ENCODE data around the gene HDAC4. TPM values are rescaled to one million over a fixed set of nuclear protein-coding genes. Genes with fewer than 3 reads are reported as not detected.

Gene HDAC4
- total RNA-seq, 2 experiments from 2014 or later = 25.2 to 65.1 TPM

DNA sequence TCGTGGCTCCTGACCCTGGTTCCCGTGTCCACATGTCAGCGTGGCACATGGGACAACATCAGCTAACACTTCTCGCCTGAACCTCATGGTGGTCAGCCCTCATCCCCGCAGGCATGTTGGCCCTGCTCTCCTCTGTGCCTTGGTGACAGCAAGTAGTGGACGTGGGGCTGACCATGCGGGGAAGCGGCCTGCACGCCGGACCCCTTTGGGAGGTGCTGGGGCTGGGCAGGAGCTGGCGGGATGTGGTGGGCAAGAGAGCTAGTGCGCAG, 303.5 kb downstream of the HDAC4 start:
- Mint-ChIP-seq H3K27me3 (no peaks in the 10 kb centered on the region), H3K4me1 (no peaks in the 10 kb centered on the region), H3K36me3 (no peaks in the 10 kb centered on the region), H3K4me3 (no peak overlapping the region), H3K27ac (no peak overlapping the region), H3K9me3 (ENCODE audit: low read depth) (no peaks in the 10 kb centered on the region)
- CTCF ChIA-PET = no interaction called here
- DNase-seq (no peak), ATAC-seq (no peak)

DNA sequence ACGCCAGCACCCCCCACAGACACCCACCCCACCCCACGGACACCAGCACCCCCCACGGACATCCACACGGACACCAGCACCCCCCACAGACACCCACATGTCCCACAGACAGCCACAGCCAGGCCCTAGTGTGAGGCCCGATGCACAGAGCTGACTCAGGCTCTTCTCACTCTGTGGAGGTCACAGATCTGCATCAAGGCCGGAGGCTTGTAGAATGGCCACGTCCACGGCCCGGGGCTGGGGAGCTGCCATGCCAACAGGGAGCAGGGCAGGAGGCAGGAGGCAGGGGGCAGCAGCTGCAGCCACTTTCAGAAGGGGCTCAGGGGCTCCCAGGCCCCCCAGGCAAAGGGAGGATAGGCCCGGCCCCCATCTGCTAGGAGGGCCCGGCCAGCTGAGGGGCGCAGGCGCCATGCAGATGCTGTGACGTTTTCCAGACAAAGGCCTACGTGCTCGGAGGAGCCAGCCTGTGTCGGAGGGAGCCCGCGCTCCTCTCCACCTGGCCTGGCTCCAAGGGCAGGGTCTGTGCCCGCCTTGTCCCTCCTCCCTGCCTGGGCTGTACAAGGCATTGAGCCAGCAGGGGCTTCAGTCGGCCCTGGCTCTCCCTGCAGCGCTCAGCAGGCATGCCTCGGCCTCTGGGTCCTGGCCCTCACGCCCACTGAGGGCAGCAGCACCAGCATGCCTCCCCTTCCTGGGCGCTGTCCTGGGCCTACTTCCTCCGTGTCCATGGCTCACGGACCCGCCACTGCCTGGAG, 304.0 kb downstream of the HDAC4 start:
- DNase-seq (no peak), ATAC-seq (no peak)
- Mint-ChIP-seq H3K9me3 (ENCODE audit: low read depth) (no peaks in the 10 kb centered on the region), H3K27me3 (no peaks in the 10 kb centered on the region), H3K27ac (no peak overlapping the region), H3K4me3 (no peak overlapping the region), H3K4me1 (no peaks in the 10 kb centered on the region), H3K36me3 (no peaks in the 10 kb centered on the region)
- CTCF ChIA-PET = no interaction called here

DNA sequence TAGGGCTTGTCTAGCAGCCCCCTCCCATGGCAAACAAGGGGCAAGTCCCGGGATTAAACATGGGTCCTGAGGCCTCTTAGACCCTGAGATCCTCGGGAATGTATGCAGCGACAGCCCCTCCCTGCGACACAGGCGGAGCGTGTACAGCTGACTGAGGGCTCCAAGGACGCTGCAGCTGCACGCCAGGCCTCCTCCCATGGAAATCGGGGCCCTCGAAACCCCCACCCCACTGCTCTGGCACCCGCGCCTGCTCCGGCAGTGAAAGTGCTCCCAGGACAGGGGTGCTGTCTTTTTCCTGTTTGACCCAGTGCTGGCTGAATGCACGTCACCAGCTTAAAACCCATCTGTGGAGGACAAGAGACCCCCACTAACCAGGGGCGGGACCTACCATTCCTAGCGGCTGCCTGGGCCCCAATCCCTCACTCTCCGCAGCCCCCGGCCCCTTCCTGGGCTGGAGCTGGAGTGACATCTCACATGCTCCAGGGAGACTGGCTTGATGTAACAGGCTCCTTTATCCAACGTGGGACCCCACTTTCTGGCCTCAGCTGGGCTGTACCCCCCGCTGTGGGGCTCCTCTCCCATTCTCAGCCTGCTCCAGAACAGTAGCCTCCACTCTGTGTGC, 305.2 kb downstream of the HDAC4 start:
- no peak overlapping the region for H3K4me3 Mint-ChIP-seq
- H3K36me3 Mint-ChIP-seq = no peaks in the 10 kb centered on the region
- DNase-seq (no peak), ATAC-seq (no peak)
- no peaks in the 10 kb centered on the region for H3K27me3 Mint-ChIP-seq
- no peaks in the 10 kb centered on the region for H3K4me1 Mint-ChIP-seq
- H3K9me3 Mint-ChIP-seq (ENCODE audit: low read depth) = no peaks in the 10 kb centered on the region
- no peak overlapping the region for H3K27ac Mint-ChIP-seq
- CTCF ChIA-PET = no interaction called here

DNA sequence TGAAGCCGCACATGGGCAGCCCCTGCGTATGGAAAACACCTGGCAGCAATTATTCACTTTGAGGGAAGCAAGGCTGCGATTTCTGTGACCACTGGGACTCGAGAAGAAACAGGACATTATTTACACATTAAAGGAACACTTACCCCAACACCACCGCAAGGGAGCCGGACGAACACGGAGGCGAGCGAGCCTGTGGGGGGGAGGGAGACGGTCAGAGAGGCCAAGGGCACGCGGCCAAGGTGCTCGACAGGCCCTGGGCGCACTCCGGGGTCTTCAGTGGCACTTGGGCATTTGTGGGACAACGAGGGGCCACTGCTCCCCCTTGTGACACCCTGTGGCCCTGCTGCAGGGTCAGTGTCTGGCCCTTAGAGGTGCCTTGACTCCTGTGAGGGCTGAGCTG, 306.0 kb downstream of the HDAC4 start:
- no peak for ATAC-seq
- H3K27ac Mint-ChIP-seq = no peak overlapping the region
- no peak overlapping the region for H3K4me3 Mint-ChIP-seq
- no peaks in the 10 kb centered on the region for H3K27me3 Mint-ChIP-seq
- CTCF ChIA-PET = no interaction called here
- no peaks in the 10 kb centered on the region for H3K4me1 Mint-ChIP-seq
- no peak for DNase-seq
- no peaks in the 10 kb centered on the region for H3K36me3 Mint-ChIP-seq
- H3K9me3 Mint-ChIP-seq (ENCODE audit: low read depth) = no peaks in the 10 kb centered on the region

DNA sequence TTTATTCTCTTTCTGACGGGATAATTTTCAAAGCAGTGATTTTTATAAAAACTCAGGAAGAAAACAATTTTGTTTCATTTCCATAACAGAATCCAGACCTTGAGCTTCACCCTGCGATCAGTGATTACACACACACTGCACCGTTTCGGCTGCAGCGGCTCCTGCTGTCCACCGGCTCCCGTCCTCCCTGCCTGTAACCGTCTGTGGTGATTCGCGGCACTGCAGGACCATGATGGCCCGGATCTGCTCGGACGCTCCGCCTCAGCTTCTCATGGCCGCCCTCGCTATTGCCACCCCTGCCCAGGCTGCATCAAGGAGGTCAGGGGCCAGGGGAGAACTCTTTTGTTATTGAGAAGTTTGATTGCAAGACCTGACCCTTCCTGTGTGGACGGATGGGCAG, 306.9 kb downstream of the HDAC4 start:
- H3K27me3 Mint-ChIP-seq = no peaks in the 10 kb centered on the region
- no peaks in the 10 kb centered on the region for H3K36me3 Mint-ChIP-seq
- H3K9me3 Mint-ChIP-seq (ENCODE audit: low read depth) = no peaks in the 10 kb centered on the region
- DNase-seq (no peak), ATAC-seq (no peak)
- CTCF ChIA-PET = no interaction called here
- H3K4me3 Mint-ChIP-seq = no peak overlapping the region
- no peak overlapping the region for H3K27ac Mint-ChIP-seq
- no peaks in the 10 kb centered on the region for H3K4me1 Mint-ChIP-seq

DNA sequence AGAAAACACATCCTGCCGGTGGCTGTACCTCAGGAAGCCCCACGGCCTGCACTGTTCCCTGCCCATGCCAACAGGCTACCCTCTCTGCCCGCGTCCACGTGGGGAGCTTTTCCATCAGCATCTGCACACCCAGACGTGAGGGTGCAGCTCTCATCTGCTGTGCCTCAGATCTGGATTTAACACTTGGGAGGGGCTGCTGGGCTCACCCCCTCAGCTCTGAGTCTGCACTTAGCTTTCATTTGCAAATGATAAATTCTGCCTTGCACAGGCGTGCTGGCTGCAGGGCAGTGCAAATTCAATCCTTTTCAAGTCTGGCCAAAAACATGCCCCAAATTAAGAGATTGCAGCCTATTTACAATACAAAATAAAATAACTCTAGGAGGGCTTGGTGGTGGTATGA, 307.3 kb downstream of the HDAC4 start:
- Mint-ChIP-seq H3K36me3 (no peaks in the 10 kb centered on the region), H3K27ac (no peak overlapping the region), H3K4me1 (no peaks in the 10 kb centered on the region), H3K9me3 (ENCODE audit: low read depth) (no peaks in the 10 kb centered on the region), H3K4me3 (no peak overlapping the region), H3K27me3 (no peaks in the 10 kb centered on the region)
- CTCF ChIA-PET = no interaction called here
- no peak for ATAC-seq
- no peak for DNase-seq

DNA sequence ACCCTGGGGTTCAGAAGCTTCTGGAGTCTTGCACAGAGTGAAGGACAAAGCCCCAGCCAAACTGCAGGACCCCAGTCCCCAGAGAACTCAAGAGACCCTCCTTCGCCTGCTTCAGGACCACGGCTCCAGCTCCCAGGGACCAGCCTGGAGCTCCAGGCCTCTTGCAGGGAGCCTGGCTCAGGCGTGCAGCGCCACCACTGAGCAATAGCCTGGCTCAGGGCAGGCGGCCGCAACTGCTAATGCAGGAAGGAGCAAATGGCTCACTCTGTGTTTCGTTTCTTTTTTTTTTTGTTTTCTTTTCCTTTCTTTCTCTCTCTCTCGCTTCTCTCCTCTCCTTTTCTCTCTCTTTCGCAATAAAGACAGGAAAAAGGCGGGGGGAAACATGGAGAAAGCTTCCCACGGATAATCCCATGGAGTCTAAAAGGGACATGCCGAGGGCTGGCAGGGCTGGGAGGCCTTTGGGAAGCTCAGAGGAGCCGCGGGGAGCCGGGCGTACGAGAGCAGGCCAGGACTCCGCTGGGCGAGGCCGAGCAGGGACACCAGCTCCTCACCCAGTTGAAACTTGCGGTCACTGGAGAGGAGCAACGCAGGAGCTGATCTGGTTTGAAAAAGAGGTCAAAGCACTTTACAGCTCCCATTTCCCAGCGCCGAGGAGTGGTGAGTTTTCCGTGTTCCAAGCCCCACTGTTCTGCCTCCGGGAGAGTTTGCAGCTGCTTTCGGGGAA, 308.1 kb downstream of the HDAC4 start:
- Mint-ChIP-seq H3K27me3 (no peaks in the 10 kb centered on the region), H3K4me3 (no peak overlapping the region), H3K4me1 (no peaks in the 10 kb centered on the region), H3K27ac (no peak overlapping the region), H3K9me3 (ENCODE audit: low read depth) (no peaks in the 10 kb centered on the region), H3K36me3 (no peaks in the 10 kb centered on the region)
- CTCF ChIA-PET = no interaction called here
- DNase-seq = no peak
- no peak for ATAC-seq

DNA sequence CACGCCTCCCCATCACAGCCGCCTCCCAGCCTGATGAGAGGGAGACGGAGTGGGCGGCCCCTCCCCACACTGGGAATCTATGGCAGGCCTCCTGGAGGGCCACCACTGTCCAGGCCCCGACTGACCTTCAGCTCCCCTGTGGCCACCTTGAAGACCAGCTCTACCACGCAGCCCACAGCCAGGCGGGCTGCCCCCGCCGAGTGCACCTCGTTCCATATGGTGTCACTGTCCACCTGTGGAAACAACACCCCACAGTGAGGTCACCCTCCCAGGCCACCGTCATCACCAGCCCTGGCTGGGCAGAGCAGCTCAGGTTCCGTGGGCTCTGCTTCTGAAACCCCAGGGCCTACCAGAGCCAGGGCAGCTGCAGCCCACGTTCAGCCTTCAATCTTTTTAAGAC, 310.9 kb downstream of the HDAC4 start:
- no peaks in the 10 kb centered on the region for H3K36me3 Mint-ChIP-seq
- CTCF ChIA-PET = interaction anchor here (0.7 to 0.9 kb wide), 2 partner anchors 21 to 737 kb away, joined by 3 read pairs; no protein-coding TSS in a partner anchor
- H3K9me3 Mint-ChIP-seq (ENCODE audit: low read depth) = no peaks in the 10 kb centered on the region
- H3K27ac Mint-ChIP-seq = no peak overlapping the region
- DNase-seq (no peak), ATAC-seq (no peak)
- H3K27me3 Mint-ChIP-seq = no peaks in the 10 kb centered on the region
- H3K4me1 Mint-ChIP-seq = no peaks in the 10 kb centered on the region
- H3K4me3 Mint-ChIP-seq = no peak overlapping the region

DNA sequence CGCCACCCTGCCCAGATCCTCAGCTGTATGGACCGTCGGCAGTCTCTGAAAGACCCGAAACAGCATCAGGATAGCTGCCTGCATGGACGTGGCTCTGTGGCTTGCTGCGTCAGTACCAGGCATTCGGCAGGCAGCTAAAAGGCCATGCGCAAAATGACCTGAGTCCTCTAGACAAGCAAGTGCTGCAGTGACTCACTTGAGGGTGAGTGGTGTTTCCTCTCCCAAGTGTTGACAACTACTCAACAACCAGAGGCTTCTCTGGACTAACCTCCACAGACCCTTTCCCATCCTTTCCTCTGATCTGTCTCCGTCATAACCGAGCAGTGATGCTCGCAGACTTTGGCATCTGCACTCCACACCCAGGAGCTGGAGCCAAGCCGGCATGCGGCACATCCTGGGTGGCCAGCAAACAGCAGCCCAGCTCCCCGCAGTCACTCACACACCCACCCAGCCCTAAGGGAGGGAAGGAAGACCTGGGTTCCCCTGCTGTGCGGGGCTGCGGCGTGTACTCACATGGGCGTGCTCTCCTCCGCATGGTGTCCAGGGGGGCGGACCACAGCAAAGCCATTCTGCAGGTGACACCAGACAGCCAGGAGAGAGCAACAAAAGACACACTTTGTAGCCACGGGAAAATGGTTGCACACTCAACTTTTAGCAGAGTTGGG, 313.6 kb downstream of the HDAC4 start:
- Mint-ChIP-seq H3K4me3 (no peak overlapping the region), H3K27ac (no peak overlapping the region), H3K36me3 (peaks cover 2% of the 10 kb centered on the region), H3K4me1 (no peaks in the 10 kb centered on the region), H3K27me3 (no peaks in the 10 kb centered on the region), H3K9me3 (ENCODE audit: low read depth) (no peaks in the 10 kb centered on the region)
- no peak for ATAC-seq
- CTCF ChIA-PET = no interaction called here
- DNase-seq = no peak

DNA sequence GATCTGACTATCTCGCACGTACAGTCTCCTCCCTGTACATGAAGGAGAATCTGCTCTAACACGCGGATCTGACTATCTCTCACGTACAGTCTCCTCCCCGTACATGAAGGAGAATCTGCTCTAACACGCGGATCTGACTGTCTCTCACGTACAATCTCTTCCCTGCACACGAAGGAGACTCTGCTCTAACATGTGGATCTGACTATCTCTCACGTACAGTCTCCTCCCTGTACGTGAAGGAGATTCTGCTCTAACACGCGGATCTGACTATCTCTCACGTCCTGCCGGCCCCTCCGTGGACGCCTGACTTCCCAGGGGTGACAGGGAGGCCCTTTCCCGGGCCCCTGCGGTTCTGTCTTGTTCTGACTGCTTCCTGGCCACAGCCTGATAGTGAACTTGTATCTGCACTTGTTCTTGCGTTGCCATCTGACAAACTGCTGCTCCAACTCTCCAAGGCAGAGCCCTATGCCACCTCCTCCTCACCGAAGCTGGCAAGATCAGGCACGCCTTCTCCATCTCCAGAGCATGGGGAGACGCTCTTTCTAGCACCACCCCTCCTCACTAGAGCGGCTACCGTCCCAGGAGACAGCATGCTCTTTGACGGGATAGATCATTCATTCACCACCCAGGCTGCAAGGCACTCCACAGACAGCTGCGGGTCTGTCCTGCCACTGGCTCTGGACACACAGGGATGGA, 314.3 kb downstream of the HDAC4 start:
- CTCF ChIA-PET = no interaction called here
- DNase-seq (no peak), ATAC-seq (no peak)
- Mint-ChIP-seq H3K9me3 (ENCODE audit: low read depth) (no peaks in the 10 kb centered on the region), H3K27me3 (no peaks in the 10 kb centered on the region), H3K4me1 (no peaks in the 10 kb centered on the region), H3K4me3 (no peak overlapping the region), H3K36me3 (peaks cover 2% of the 10 kb centered on the region), H3K27ac (no peak overlapping the region)

DNA sequence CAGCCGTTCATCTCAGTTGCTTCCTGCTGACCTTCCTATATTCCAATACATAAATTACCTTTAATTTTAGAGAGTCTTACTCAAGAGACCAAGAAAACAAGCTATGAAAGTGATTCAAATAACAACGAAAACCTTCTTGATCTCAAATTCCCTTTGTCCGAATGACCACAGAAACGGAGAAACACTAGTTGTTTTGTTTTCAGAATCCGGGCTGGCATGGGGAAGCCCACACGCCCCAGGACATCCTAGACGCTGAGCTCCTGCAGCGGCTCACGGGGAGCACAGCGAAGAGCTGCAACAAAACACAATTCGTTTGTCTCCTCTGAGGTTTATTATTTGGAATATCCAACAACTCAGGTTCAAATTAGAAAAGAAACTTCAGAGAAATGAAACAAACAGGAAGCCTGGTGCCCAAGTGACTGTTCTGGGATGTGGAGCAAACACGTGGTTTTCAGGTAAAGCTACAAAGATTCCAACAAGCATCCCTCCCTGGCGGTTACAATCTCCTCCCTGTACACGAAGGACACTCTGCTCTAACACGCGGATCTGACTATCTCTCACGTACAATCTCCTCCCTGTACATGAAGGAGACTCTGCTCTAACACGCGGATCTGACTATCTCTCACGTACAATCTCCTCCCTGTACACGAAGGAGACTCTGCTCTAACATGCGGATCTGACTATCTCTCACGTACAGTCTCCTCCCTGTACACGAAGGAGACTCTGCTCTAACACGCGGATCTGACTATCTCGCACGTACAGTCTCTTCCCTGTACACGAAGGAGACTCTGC, 315.4 kb downstream of the HDAC4 start:
- H3K4me3 Mint-ChIP-seq = no peak overlapping the region
- no peak for DNase-seq
- no peak for ATAC-seq
- H3K9me3 Mint-ChIP-seq (ENCODE audit: low read depth) = no peaks in the 10 kb centered on the region
- H3K27ac Mint-ChIP-seq = no peak overlapping the region
- CTCF ChIA-PET = no interaction called here
- H3K27me3 Mint-ChIP-seq = no peaks in the 10 kb centered on the region
- peaks cover 2% of the 10 kb centered on the region for H3K36me3 Mint-ChIP-seq
- H3K4me1 Mint-ChIP-seq = no peaks in the 10 kb centered on the region

DNA sequence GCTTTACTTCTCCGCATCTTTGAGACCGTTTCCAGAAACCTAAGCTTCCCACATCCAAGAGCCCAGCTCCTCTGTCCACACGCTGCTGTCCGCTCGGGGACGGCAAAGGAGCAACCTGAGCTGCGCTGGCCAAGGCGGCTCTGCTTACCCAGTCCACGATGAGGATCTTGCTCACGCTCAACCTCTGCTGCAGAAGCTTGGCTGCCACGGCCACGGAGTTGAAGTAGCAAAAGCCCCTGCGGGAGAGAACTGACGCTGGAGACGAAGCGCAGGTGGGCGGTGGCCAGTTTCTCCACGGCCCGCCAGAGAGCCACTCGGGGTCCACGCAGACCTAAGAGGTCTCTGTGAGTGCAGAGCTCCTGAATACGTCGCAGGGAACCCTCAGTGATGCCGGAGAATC, 316.8 kb downstream of the HDAC4 start:
- peaks cover 3% of the 10 kb centered on the region for H3K36me3 Mint-ChIP-seq
- no peaks in the 10 kb centered on the region for H3K4me1 Mint-ChIP-seq
- CTCF ChIA-PET = no interaction called here
- H3K27me3 Mint-ChIP-seq = no peaks in the 10 kb centered on the region
- H3K9me3 Mint-ChIP-seq (ENCODE audit: low read depth) = no peaks in the 10 kb centered on the region
- no peak for ATAC-seq
- H3K4me3 Mint-ChIP-seq = no peak overlapping the region
- H3K27ac Mint-ChIP-seq = no peak overlapping the region
- DNase-seq = no peak

DNA sequence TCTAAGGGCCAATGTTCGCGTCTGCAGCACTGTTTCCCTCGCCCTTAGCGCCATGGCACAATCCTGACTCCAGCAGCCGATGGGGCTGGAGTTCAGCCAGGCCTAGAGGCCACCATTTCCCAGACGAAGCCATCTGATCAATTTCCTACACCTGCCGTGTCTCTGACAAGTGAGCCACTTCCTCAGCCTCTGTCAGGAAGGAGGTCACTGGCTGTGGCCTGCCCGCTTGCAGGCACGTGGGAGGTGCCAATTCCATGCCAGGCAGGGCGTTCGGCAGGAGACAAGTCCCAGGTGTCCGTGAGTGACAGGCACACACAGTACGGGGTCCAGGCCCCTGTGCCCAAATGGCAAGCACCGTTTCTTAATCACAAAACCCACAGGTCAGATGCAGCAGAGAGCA, 318.4 kb downstream of the HDAC4 start:
- Mint-ChIP-seq H3K27me3 (no peaks in the 10 kb centered on the region), H3K9me3 (ENCODE audit: low read depth) (no peaks in the 10 kb centered on the region), H3K4me1 (no peaks in the 10 kb centered on the region), H3K27ac (no peak overlapping the region), H3K36me3 (peaks cover 3% of the 10 kb centered on the region), H3K4me3 (no peak overlapping the region)
- CTCF ChIA-PET = no interaction called here
- DNase-seq = no peak
- no peak for ATAC-seq

Measured in activated CD8-positive, alpha-beta memory T cell treated with anti-CD3 and anti-CD28 coated beads, Interleukin-2, amount 10 ng/mL, durations not matched to agents 7 days and 5 days (primary cell).